Measurements from ENCODE around the gene CDK1. TPM values are rescaled to one million over a fixed set of nuclear protein-coding genes. Genes with fewer than 3 reads are reported as not detected.

Gene CDK1
- total and polyA plus RNA-seq, 2 of the 8 experiments (the other 6 are each of a cell fraction or from before 2014, with no cell fraction given) = 29.4 to 111 TPM

DNA sequence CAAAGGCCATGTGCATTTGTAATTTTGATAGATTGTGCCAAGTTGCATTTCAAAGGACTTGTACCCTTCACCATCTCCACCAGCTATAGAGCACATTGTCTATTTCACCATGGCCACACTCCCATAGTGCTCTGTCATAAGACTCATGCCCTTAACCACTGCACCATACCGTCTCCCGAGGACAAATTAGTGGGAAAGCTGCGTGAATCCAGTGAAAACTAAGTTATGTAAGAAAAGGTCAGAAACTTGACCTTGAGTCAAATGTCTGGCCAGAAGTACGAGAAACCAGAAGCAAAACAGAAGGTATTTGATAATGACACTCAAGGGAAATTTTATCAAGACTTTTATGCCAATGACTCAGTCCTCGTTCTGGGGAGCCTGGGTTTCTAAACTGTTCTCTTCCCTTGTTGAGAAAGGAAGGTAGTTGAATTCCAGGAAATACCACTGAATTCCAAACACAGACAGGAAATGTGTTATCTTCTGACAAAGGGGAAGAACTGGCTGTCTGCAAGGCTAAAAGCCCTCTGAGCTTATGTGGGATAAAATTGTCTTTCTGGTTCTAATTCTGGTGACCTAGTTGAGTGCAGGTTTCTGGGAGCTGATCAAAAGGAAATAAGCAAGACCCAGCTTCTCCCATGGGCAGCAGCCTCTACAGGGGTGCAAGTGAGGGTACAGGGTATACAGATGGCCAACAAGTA lies 49.7 kb downstream of the CDK1 start:
- Histone ChIP-seq H3K27ac (ENCODE audit: low read depth, low read length) (no peak overlapping the region), H3K23me2 (ENCODE audit: low read depth, low read length) (no peaks in the 10 kb centered on the region), H4K5ac (ENCODE audit: insufficient read length, low read depth, low read length) (no peak overlapping the region), H3K79me2 (ENCODE audit: control insufficient read depth in 1 of 2, insufficient read depth in 2 of 2, low read length in 2 of 2) (no peaks in the 10 kb centered on the region), H2BK12ac (ENCODE audit: low read depth, low read length) (no peak overlapping the region), H3K4ac (replicated peaks; ENCODE audit: insufficient read length, low read depth, low read length) (no peak overlapping the region), H2AK5ac (ENCODE audit: low read depth, low read length) (no peak overlapping the region), H3K4me1 (replicated peaks in 1 of 4; ENCODE audit: control insufficient read depth in 3 of 4, insufficient read depth in 4 of 4, low read length in 3 of 4) (no peaks in the 10 kb centered on the region), H2BK15ac (ENCODE audit: low read length) (no peak overlapping the region), H4K20me1 (replicated peaks in 1 of 2; ENCODE audit: control insufficient read depth in 1 of 2, insufficient read depth in 2 of 2, low read length in 2 of 2) (no peaks in the 10 kb centered on the region), H3K9me3 (ENCODE audit: insufficient read depth in 2 of 2, low read depth in 1 of 2, low read length in 1 of 2) (no peaks in the 10 kb centered on the region), H2AFZ (ENCODE audit: low read length) (no peak overlapping the region), H3K27me3 (replicated peaks in 1 of 4; ENCODE audit: control insufficient read depth in 3 of 4, extremely low read depth in 1 of 4, insufficient read depth in 3 of 4, low read length in 3 of 4) (no peaks in the 10 kb centered on the region), H2BK120ac (replicated peaks; ENCODE audit: low read depth, low read length) (no peak overlapping the region), H2BK20ac (ENCODE audit: low read length) (0 out of 2 replicates have a peak overlapping the region, but pooled peaks have one; percentile 52), H3K56ac (replicated peaks; ENCODE audit: insufficient read length, low read depth, low read length) (no peak overlapping the region), H4K8ac (ENCODE audit: extremely low read depth, insufficient read depth, low read length) (no peak overlapping the region), H3K18ac (ENCODE audit: extremely low read depth, low read length) (no peak overlapping the region), H2BK5ac (ENCODE audit: low read depth, low read length) (no peak overlapping the region), H3K4me2 (ENCODE audit: insufficient read depth in 1 of 2, low read depth in 2 of 2, low read length in 2 of 2) (no peak overlapping the region), H4K91ac (replicated peaks; ENCODE audit: insufficient read length, low read length) (no peak overlapping the region), H3K9ac (replicated peaks in 1 of 4; ENCODE audit: extremely low read depth in 1 of 4, low read depth in 3 of 4, low read length in 3 of 4) (no peak overlapping the region), H3K4me3 (ENCODE audit: extremely low read depth in 1 of 4, insufficient read depth in 2 of 4, low read depth in 3 of 4, low read length in 4 of 4) (no peak overlapping the region), H3K23ac (ENCODE audit: insufficient read length) (no peak overlapping the region), H3K14ac (ENCODE audit: insufficient read length) (no peak overlapping the region), H3K79me1 (ENCODE audit: low read depth, low read length) (no peaks in the 10 kb centered on the region), H3K36me3 (ENCODE audit: control insufficient read depth in 2 of 4, insufficient read depth in 4 of 4, low read length in 3 of 4) (no peaks in the 10 kb centered on the region)
- CTCF ChIA-PET (ENCODE audit: partially characterized antibody) = interaction anchor here (1.8 kb wide), 1 partner anchor 9 kb away, joined by 4 read pairs; no protein-coding TSS in a partner anchor
- DNase-seq (ENCODE audit: low read depth in 1 of 2, low spot score in 2 of 2) (no peak), FAIRE-seq (no peak)
- no peak for TF ChIP-seq MAFK (IDR thresholded peaks at IDR 0.05; ENCODE audit: low read depth, low read length)
- no peak for TF ChIP-seq SP2 (IDR thresholded peaks at IDR 0.05; ENCODE audit: low read length)
- no peak for TF ChIP-seq TAF1 (IDR thresholded peaks at IDR 0.05; ENCODE audit: low read depth, low read length)
- TF ChIP-seq RBBP5 (IDR thresholded peaks at IDR 0.05; ENCODE audit: borderline replicate concordance, low read depth, low read length) = no peak
- TF ChIP-seq CREB1 (IDR thresholded peaks at IDR 0.05) = no peak
- POLR2A ChIA-PET (ENCODE audit: partially characterized antibody) = no interaction called here
- 84% methylated on average over 5 of the region's 5 CpGs; no CpG with 5 or more reads in 1 of the 2 experiments for WGBS, 2 experiments (ENCODE audit: extremely low coverage in 1 of 2, insufficient coverage in 1 of 2, insufficient read length in 1 of 2, insufficient replicate concordance in 2 of 2, low coverage in 1 of 2, low lambda C conversion rate in 2 of 2, missing lambda C conversion rate in 1 of 2)

All from H1 (cell line).